HG03039 (cell line): ENCODE measurements around the gene MAMSTR.
"Not testable (repeated sequence)": the region's sequence is repeated elsewhere in the genome, so short reads cannot be mapped to it uniquely, and the experiment has no call there.

ENCODE experiments used
- ATAC-seq: cut with Tn5 transposase; IDR thresholded peaks from one replicate; pipeline ENCODE4 v1.9.1; 2021; ENCODE audit warnings: mild to moderate bottlenecking, moderate library complexity; ENCODE audit not compliant: unreplicated experiment

The MAMSTR gene

GRCh38 chr19:48719263-48720171, at the start of gene MAMSTR:
TSS of gene MAMSTR (minus strand) at chr19:48719725. CDS start at chr19:48719031, 694 bp downstream.
- ATAC-seq, result no peak

DNA sequence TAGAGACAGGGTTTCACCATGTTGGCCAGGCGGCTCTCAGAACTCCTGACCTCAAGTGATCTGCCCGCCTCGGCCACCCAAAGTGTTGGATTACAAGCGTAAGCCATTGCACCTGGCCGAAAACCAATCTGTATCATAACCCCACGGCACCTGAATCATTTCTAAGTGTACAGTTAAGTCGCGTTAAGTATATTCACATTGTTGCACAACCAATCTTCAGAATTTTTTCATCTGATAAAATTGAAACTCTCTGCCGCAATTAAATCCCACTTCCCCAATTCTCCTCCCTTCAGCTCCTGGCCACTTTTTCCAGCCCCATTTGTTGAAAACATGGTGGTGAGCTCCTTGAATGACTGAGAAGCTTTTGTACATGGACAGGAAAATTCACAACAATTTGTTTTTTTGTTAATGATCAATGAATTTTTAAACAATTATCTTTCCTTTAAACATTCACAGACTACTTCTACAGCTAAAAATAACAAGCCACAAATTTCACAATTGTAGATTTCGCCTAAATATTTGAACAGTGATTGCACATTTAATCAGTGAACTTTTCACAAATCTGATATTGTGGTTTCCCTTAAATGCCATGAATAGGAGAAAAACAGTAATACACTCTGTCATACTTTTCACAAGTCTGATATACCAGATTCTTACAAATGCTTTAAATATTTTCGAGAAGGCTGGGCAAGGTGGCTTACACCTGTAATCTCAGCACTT, 49.6 kb upstream of the MAMSTR start:
- no peak for ATAC-seq

DNA sequence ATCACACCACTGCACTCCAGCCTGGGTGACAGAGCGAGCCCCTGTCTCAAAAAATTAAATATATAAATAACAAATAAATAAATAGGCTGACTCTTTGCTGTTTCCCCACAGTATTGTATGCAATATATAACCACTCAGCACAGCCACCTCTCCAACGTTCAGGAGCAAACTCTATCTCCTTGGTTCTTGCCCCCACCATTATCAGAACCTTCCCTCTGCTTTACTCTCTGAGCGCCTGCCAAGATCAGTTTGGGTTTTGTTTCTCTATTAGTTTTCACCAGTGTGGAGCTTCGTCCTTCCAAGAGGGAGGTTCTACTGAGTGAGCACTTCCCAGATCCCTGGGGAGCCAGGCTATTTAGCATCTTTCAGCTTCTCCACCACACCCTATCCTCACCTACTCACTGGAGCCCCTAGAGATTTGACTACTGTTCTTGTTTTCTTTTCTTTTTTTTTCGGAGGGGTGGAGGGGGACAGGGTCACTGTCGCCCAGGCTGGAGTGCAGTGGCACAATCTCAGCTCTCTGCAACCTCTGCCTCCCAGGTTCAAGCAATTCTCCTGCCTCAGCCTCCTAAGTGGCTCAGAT, 48.7 kb upstream of the MAMSTR start:
- ATAC-seq, result not testable (repeated sequence)

DNA sequence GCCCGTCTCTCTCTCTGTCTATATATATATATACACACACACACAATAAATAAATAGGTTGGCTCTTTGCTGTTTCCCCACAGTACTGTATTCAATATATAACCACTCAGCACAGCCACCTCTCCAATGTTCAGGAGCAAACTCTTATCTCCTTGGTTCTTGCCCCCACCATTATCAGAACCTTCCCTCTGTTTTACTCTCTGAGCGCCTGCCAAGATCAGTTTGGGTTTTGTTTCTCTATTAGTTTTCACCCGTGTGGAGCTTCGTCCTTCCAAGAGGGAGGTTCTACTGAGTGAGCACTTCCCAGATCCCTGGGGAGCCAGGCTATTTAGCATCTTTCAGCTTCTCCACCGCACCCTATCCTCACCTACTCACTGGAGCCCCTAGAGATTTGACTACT, 46.3 kb upstream of the MAMSTR start:
- not testable (repeated sequence) for ATAC-seq

GRCh38 chr19:48760504-48761205, 41.1 kb upstream of the MAMSTR start:
- no peak for ATAC-seq

DNA sequence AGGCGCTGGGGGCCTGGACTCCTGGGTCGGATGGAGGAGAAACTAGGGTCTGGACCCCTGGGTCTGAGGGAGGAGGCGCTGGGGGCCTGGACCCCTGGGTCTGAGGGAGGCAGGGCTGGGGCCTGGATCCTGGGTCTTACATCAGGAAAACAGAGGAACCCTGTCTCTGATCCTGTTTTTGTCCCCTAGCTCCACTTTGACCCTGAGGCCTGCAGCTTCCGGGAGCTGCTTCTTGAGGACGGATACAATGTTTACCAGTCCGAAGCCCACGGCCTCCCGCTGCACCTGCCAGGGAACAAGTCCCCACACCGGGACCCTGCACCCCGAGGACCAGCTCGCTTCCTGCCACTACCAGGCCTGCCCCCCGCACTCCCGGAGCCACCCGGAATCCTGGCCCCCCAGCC, 38.2 kb upstream of the MAMSTR start:
- no peak for ATAC-seq

DNA sequence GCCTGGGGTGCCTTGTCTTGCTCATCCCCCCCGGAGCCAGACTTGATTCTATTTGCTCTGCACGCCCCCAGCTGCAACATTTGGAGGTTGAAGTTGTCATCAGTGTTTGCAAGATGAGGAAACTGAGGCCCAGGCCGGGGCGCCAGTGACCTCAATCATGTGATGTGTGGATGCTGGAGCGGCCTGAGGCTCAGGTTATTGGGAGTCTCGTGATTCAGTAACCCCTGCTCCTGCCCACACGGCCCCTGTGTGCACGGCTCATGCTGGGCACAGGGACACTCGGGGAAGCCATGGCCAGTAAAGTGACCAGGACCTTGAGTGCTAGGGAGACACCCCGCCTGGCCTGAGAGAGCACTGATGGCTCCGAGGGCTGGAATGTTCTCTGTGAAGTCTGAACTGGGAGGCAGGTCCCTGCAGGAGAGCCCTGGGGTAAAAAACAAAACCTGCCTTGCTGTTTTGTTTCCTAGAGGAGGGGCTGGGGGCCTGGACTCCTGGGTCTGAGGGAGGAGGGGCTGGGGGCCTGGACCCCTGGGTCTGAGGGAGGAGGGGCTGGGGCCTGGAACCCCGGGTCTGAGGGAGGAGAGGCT, 37.7 kb upstream of the MAMSTR start:
- no peak for ATAC-seq

DNA sequence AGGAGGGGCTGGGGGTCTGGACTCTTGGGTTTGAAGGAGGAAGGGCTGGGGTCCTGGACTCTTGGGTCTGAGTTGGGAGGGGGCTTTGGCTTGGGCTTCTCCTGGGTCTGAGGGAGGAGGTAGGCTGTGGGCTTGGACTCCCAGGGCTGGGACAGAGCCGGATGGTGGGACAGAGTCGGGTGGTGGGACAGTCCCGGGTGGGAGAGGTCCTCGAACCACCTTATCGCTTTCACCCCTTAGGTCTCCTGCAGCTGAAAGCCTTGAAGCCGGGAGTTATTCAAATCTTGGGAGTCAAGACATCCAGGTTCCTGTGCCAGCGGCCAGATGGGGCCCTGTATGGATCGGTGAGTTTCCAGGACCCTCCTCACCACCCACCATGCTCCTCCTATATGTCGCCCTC, 37.2 kb upstream of the MAMSTR start:
- no peak for ATAC-seq

- ATAC-seq, result no peak
Observed at GRCh38 chr19:48756212-48756611, 36.7 kb upstream of the MAMSTR start.

GRCh38 chr19:48755787-48756186, 36.3 kb upstream of the MAMSTR start:
- no peak for ATAC-seq

GRCh38 chr19:48755084-48755641, 35.6 kb upstream of the MAMSTR start, which contains the start of gene FGF21:
TSS of gene FGF21 (plus strand) at chr19:48755524. CDS start at chr19:48756237, 713 bp downstream.
- no peak for ATAC-seq

- ATAC-seq, result no peak
Observed at GRCh38 chr19:48752496-48753365, 33.2 kb upstream of the MAMSTR start, which contains the start of gene FUT1. TSS of gene FUT1 (minus strand) at chr19:48752641. CDS start at chr19:48751281, 1,360 bp downstream.

GRCh38 chr19:48751845-48752495, 32.4 kb upstream of the MAMSTR start:
- ATAC-seq, result no peak

- ATAC-seq, result no peak
Observed at GRCh38 chr19:48750771-48751504, 31.4 kb upstream of the MAMSTR start.

GRCh38 chr19:48750351-48750750, 30.8 kb upstream of the MAMSTR start:
- ATAC-seq, result no peak

DNA sequence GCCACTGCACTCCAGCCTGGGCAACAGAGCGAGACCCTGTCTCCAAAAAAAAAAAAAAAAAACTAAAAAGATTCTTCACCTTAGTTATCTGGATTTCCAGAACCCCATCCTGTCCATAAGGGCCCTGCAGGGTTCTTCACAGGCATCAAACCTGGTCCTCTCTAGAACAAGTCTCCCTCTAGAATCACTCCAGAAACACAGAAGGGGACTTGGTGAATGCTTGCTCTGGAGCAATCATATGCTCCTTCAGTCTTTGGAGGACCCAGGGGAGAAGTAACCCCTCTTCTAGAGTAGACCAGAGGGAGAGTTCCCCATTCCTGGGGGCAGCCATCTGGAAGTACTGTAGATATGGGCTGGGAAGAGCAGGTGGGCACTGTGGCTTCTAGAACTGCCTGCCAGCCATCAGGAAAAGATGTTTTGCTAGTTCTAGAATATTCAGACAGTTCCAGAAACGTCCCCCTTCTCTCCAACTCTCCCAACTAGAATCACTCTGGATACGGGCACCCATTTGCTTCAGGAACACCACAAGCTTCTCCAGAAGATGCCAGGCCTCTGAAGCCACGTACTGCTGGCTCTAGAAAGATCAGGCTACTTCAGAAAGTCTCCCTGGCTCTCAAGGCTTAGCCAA, 30.2 kb upstream of the MAMSTR start:
- no peak for ATAC-seq

DNA sequence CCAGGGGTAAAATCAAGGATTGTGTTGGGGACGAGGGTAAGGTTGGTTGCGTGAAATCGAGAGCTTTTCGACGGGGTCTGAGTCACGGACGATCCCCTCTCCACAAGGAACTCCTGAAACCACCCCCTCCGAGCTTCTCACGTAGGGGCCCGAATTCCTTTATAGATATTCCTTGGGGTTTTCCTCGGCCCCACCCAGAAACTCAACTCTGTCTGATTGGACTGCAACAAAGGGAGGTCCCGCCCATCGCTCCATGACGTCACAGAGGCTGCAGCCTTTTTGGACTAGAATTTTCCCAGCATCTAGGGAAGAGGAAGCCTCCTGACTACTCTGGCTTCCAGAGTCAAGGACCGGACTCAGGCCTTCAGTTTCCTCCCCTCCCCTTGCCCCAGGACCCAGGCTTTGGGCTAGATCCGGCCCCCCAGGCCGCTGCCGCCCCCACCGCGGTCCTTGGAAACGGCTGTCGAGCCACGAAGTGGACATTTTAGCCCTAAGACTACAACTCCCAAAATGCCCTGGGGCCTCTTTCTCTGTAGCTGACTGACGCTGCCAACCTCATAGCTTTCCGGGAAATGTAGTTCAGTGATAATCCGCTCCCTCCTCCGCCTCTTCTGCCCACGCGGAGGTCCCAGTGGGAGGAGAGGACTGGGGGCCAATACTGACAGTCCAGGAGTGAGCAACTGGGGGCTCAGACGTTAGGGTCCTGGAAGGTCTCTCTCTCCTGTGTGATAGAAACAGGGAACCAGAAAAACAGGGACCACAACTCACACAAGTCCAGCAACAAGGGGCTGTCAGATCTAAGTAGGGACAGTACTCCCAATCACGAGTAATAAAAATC, 27.4 kb upstream of the MAMSTR start, which contains the start of gene IZUMO1:
IZUMO1 (minus strand) TSS at position 172 of the 838 bp plus-strand sequence. CDS start 1,050 bp downstream, outside the sequence.
- no peak for ATAC-seq
